ENCODE measurements around the gene ENKUR.

DNA sequence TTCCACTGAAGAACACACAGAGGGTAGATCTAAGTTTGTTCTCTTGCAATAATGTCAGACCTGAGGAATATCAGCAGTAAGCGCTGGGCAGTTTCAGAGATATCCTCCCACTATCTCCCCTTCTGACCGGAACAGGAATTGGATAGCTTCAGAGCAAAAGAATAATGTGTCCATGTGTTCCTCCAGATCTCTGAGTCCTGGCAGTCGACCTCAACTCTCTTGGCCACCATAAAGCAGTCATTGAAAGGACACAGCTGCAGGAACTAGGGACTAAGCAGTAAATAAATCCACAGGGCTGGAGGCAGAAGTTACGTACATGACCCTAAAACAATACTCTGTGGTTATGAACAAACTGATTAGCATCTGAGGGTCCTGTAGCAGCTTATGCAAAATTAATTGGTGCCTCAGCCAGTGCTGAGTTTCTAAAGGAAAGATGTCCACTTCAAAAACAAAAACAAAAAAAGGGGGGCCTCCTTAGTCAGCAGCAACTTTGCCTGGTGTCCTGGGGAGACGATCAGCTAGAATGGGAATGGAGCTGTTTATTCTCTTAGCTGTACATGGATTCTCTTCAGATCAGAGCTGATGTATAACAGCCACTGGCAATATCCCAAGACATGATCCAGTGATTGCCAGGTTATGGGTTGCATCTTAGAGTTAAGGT, 57.1 kb downstream of the ENKUR start:
- TF ChIP-seq BACH2 (CRISPR knock-in tag; IDR thresholded peaks at IDR 0.05; ENCODE audit: borderline replicate concordance), result no peak
- TF ChIP-seq RARB (CRISPR knock-in tag; IDR thresholded peaks at IDR 0.05), result no peak
- TF ChIP-seq TCF4 (CRISPR knock-in tag; IDR thresholded peaks at IDR 0.05; ENCODE audit: borderline replicate concordance), result no peak
- TF ChIP-seq CSDC2 (CRISPR knock-in tag; IDR thresholded peaks at IDR 0.05), result no peak
- no peak for TF ChIP-seq ZFP30 (CRISPR knock-in tag; IDR thresholded peaks at IDR 0.05)
- TF ChIP-seq, protein P1, sequence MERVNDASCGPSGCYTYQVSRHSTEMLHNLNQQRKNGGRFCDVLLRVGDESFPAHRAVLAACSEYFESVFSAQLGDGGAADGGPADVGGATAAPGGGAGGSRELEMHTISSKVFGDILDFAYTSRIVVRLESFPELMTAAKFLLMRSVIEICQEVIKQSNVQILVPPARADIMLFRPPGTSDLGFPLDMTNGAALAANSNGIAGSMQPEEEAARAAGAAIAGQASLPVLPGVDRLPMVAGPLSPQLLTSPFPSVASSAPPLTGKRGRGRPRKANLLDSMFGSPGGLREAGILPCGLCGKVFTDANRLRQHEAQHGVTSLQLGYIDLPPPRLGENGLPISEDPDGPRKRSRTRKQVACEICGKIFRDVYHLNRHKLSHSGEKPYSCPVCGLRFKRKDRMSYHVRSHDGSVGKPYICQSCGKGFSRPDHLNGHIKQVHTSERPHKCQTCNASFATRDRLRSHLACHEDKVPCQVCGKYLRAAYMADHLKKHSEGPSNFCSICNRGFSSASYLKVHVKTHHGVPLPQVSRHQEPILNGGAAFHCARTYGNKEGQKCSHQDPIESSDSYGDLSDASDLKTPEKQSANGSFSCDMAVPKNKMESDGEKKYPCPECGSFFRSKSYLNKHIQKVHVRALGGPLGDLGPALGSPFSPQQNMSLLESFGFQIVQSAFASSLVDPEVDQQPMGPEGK (CRISPR knock-in tag; IDR thresholded peaks at IDR 0.05; ENCODE audit: borderline replicate concordance), result no peak
- TF ChIP-seq, protein P2, sequence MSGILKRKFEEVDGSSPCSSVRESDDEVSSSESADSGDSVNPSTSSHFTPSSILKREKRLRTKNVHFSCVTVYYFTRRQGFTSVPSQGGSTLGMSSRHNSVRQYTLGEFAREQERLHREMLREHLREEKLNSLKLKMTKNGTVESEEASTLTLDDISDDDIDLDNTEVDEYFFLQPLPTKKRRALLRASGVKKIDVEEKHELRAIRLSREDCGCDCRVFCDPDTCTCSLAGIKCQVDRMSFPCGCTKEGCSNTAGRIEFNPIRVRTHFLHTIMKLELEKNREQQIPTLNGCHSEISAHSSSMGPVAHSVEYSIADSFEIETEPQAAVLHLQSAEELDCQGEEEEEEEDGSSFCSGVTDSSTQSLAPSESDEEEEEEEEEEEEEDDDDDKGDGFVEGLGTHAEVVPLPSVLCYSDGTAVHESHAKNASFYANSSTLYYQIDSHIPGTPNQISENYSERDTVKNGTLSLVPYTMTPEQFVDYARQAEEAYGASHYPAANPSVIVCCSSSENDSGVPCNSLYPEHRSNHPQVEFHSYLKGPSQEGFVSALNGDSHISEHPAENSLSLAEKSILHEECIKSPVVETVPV (CRISPR knock-in tag; IDR thresholded peaks at IDR 0.05), result no peak
- no peak for TF ChIP-seq OSR1 (CRISPR knock-in tag; IDR thresholded peaks at IDR 0.05)
- TF ChIP-seq, protein P3, sequence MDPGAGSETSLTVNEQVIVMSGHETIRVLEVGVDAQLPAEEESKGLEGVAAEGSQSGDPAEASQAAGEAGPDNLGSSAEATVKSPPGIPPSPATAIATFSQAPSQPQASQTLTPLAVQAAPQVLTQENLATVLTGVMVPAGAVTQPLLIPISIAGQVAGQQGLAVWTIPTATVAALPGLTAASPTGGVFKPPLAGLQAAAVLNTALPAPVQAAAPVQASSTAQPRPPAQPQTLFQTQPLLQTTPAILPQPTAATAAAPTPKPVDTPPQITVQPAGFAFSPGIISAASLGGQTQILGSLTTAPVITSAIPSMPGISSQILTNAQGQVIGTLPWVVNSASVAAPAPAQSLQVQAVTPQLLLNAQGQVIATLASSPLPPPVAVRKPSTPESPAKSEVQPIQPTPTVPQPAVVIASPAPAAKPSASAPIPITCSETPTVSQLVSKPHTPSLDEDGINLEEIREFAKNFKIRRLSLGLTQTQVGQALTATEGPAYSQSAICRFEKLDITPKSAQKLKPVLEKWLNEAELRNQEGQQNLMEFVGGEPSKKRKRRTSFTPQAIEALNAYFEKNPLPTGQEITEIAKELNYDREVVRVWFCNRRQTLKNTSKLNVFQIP (CRISPR knock-in tag; IDR thresholded peaks at IDR 0.05; ENCODE audit: borderline replicate concordance, low read depth), result no peak

Measured in SK-N-SH treated with all-trans-retinoic acid at 6 μM for 48 hours (cell line).